Memory B cell (primary cell): ENCODE data around the gene CYP3A4.
"Not testable (repeated sequence)": the region's sequence is repeated elsewhere in the genome, so short reads cannot be mapped to it uniquely, and the experiment has no call there.

ENCODE experiments used
- ATAC-seq: fragments of 150-1000 bp; cut with Tn5 transposase; 2 replicates; pipeline ENCODE4 v1.10.0; 2021; ENCODE audit warnings: low read depth, mild to moderate bottlenecking, moderate library complexity
- DNase-seq, 2 donors: peaks; one replicate each; pipeline ENCODE4 v3.0.0; 2022; ENCODE audit warnings: low spot score in 2 of 2
- H3K27ac Mint-ChIP-seq: one replicate; pipeline ENCODE4 v1.8.0; 2022; ENCODE audit warnings: mild to moderate bottlenecking, moderate library complexity, mixed read lengths
- H3K27me3 Mint-ChIP-seq: one replicate; pipeline ENCODE4 v1.8.0; 2022; ENCODE audit warnings: mixed read lengths
- H3K36me3 Mint-ChIP-seq: one replicate; pipeline ENCODE4 v1.8.0; 2022; ENCODE audit warnings: mild to moderate bottlenecking, mixed read lengths
- H3K4me1 Mint-ChIP-seq: one replicate; pipeline ENCODE4 v1.8.0; 2022; ENCODE audit warnings: mixed read lengths
- H3K4me3 Mint-ChIP-seq: one replicate; pipeline ENCODE4 v1.8.0; 2022; ENCODE audit warnings: mild to moderate bottlenecking, moderate library complexity, mixed read lengths
- H3K9me3 Mint-ChIP-seq: one replicate; pipeline ENCODE4 v1.8.0; 2022; ENCODE audit warnings: mixed read lengths

Gene CYP3A4

GRCh38 chr7:99752356-99752755 lies 31.6 kb downstream of the CYP3A4 start:
- Mint-ChIP-seq H3K9me3 (no peaks in the 10 kb centered on the region), H3K27ac (no peak overlapping the region), H3K36me3 (peaks cover 6% of the 10 kb centered on the region), H3K27me3 (peaks cover 17% of the 10 kb centered on the region), H3K4me1 (no peaks in the 10 kb centered on the region), H3K4me3 (no peak overlapping the region)
- ATAC-seq (no peak), DNase-seq (no peak)

- ATAC-seq, H3K27ac Mint-ChIP-seq, H3K36me3 Mint-ChIP-seq, DNase-seq, H3K4me1 Mint-ChIP-seq, H3K9me3 Mint-ChIP-seq, H3K4me3 Mint-ChIP-seq: not testable (repeated sequence)
- peaks cover 14% of the 10 kb centered on the region for H3K27me3 Mint-ChIP-seq
These were observed 32.5 kb downstream of the CYP3A4 start for GRCh38 chr7:99751322-99752052.

DNA sequence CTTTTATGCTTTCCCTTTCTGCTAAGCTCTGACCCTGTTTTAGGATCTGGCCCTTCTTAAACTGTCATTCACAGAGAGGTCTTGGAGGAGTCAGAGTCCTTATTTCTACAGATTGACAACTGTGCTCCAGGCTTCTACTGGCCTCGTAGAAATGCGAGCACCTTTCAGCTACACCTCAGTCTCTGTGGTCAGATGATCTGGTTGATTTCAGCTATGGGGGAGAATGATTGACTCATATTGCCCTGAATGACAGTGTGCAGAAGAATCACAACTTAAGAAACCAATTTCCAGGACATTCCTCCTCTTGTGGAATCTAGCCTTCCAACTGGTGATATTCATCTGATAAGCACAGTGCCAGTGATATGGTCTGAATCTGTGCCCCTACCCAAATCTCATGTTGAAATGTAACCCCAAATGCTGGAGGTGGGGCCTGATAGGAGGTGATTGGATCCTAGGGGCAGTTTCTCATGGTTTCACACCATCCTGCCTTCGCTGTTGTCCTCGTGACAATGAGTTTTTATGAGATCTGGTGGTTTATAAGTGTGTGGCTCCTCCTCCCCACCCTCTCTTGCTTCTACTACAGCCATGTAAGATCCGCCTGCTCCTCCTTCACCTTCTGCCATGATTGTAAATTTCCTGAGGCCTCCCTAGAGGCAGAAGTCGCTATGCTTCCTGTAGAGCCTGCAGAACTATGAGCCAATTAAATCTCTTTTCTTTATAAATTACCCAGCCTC lies 35.0 kb downstream of the CYP3A4 start:
- no peak overlapping the region for H3K4me3 Mint-ChIP-seq
- peaks cover 12% of the 10 kb centered on the region for H3K27me3 Mint-ChIP-seq
- ATAC-seq (no peak), DNase-seq (no peak)
- peaks cover 10% of the 10 kb centered on the region for H3K9me3 Mint-ChIP-seq
- peaks cover 5% of the 10 kb centered on the region for H3K36me3 Mint-ChIP-seq
- H3K27ac Mint-ChIP-seq, result no peak overlapping the region
- H3K4me1 Mint-ChIP-seq, result no peaks in the 10 kb centered on the region

GRCh38 chr7:99746915-99747314 lies 37.1 kb downstream of the CYP3A4 start:
- not testable (repeated sequence) for H3K4me3 Mint-ChIP-seq, DNase-seq, H3K36me3 Mint-ChIP-seq, H3K4me1 Mint-ChIP-seq, H3K27me3 Mint-ChIP-seq, H3K27ac Mint-ChIP-seq, ATAC-seq
- peaks cover 10% of the 10 kb centered on the region for H3K9me3 Mint-ChIP-seq

GRCh38 chr7:99745395-99745794 lies 38.6 kb downstream of the CYP3A4 start:
- peaks cover 10% of the 10 kb centered on the region for H3K9me3 Mint-ChIP-seq
- H3K4me3 Mint-ChIP-seq, H3K36me3 Mint-ChIP-seq, H3K27ac Mint-ChIP-seq, ATAC-seq, DNase-seq, H3K27me3 Mint-ChIP-seq, H3K4me1 Mint-ChIP-seq: not testable (repeated sequence)

DNA sequence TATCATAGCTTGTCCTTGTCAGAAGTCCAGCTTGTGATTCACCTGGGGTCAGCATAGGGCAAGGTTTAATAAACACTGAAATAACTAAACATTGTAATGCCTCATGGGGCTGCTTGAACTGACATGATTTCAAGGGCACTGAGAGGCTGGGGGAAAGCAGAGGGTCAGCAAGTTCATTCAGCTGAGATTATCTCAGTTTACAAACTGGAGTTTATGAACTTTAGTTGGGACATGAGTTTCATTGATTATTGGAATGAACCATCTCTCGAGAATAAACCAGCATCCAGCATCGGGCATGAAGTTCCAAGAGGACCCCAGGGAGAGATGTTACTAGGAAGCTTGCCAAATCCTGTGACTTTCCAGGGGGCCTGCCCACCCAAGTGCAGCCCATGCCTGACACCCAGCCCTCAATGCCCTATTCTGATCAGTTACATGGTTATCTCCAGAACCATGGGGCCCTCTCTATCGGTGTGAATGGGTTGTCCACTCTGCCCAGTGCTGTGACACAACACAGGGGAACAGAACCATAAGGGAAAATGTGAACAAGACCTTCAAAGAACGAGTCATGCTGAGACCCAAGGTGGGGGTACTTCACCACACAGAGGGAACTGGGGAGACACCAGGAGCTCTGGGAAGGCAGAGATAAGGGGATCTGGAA lies 41.1 kb downstream of the CYP3A4 start:
- Mint-ChIP-seq H3K27me3 (peaks cover 7% of the 10 kb centered on the region), H3K4me1 (no peaks in the 10 kb centered on the region), H3K9me3 (peaks cover 10% of the 10 kb centered on the region), H3K36me3 (peaks cover 12% of the 10 kb centered on the region), H3K4me3 (no peak overlapping the region), H3K27ac (no peak overlapping the region)
- DNase-seq (no peak), ATAC-seq (no peak)

GRCh38 chr7:99741441-99741795 lies 42.6 kb downstream of the CYP3A4 start:
- Mint-ChIP-seq H3K4me1 (no peaks in the 10 kb centered on the region), H3K27ac (no peak overlapping the region), H3K4me3 (no peak overlapping the region), H3K36me3 (peaks cover 14% of the 10 kb centered on the region), H3K27me3 (peaks cover 7% of the 10 kb centered on the region), H3K9me3 (peaks cover 10% of the 10 kb centered on the region)
- ATAC-seq (no peak), DNase-seq (no peak)

DNA sequence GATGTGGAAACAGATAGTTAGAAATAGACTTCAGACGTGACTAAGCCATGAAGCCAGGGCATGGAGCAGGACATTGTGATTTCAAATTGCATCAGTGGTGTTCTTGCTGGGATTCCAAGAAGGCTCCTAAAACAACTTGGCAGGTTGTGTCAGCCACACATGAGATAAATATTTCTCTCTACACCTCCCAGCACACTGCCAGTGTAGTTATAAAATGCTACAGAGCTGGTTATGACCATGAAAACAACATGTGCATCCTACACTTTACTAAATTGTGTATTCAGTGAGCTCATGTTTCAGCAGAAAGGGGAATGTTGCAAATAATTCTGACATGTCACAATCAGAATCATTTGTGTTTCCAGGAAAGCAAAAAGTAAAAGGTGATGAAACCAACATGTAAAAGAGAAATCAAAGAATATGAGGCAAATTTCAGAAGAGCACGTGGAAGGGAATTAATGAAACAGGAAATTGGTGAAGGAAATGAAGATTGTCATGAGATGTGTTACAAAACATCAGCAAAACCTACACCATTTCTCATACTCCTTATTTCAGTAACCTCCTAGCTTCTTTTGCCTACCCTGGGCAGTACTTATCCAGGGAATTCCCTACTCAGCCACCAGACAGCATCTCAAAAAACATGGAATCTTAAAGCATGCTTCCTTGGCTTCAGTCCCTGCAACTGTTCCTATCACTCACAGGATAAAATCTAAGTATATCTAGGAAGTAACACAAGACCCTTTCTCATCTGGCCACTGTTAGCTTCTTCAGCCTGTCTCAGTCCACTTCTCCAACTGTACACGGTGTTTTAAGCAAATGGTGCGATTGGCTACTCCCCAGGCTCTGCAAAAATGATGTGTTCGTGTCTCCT lies 43.2 kb downstream of the CYP3A4 start:
- ATAC-seq (no peak), DNase-seq (no peak)
- Mint-ChIP-seq H3K9me3 (peaks cover 10% of the 10 kb centered on the region), H3K4me3 (no peak overlapping the region), H3K4me1 (no peaks in the 10 kb centered on the region), H3K27me3 (peaks cover 7% of the 10 kb centered on the region), H3K27ac (no peak overlapping the region), H3K36me3 (peaks cover 14% of the 10 kb centered on the region)

- Mint-ChIP-seq H3K9me3 (peaks cover 4% of the 10 kb centered on the region), H3K27me3 (peaks cover 11% of the 10 kb centered on the region), H3K4me3 (no peak overlapping the region), H3K27ac (no peak overlapping the region), H3K36me3 (peaks cover 12% of the 10 kb centered on the region), H3K4me1 (no peaks in the 10 kb centered on the region)
- DNase-seq (no peak), ATAC-seq (no peak)
These were observed 44.0 kb downstream of the CYP3A4 start for GRCh38 chr7:99739699-99740572.

- DNase-seq, result no peak
- ATAC-seq, result no peak
- Mint-ChIP-seq H3K27me3 (peaks cover 5% of the 10 kb centered on the region), H3K27ac (no peak overlapping the region), H3K9me3 (no peaks in the 10 kb centered on the region), H3K36me3 (peaks cover 7% of the 10 kb centered on the region), H3K4me1 (no peaks in the 10 kb centered on the region), H3K4me3 (no peak overlapping the region)
These were observed 46.3 kb downstream of the CYP3A4 start for GRCh38 chr7:99737726-99738125.

DNA sequence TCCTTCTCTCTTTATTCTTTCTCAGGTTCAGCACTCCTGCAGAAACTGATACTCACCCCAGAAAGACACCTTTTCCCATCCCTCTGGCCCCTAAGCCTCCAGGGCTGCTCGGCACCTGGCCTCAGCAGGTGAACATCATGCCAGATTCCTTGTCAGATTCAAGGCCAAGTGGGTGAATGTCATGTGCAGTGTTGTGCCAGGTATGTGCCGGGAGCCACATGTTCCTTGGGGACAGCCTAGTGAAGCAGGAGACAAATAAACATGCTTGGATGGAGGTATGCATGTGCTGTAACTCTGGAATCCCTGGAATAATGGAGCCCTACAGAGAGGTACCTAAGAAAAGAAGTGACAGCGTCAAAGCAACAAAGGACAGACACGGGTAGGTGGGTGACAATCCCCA lies 47.3 kb downstream of the CYP3A4 start:
- H3K36me3 Mint-ChIP-seq, H3K27ac Mint-ChIP-seq, H3K4me3 Mint-ChIP-seq: not testable (repeated sequence)

DNA sequence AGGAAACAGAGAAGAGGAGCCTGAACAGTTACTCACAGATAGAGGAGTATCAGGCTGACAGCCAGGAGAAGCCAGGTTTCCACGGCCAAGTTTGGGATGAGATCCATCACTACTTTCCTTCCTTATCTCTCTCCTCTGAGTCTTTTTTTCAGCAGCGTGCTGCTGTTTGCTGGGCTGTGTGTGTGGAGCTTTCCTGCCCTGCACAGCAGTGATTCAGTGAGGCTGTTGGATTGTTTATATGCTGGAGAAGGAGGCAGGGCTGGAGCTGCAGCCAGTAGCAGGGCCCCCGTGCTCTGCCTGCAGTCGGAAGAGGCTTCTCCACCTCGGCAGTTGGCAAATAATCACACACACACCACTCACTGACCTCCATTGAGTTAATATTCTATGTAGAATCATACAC lies 49.0 kb downstream of the CYP3A4 start, which contains the start of gene CYP3A7:
CYP3A7 (minus strand) TSS at position 210 of the 400 bp plus-strand sequence; CDS start at position 107, 103 bp downstream.
- H3K27me3 Mint-ChIP-seq, result peaks cover 4% of the 10 kb centered on the region
- H3K4me1 Mint-ChIP-seq, result no peaks in the 10 kb centered on the region
- H3K36me3 Mint-ChIP-seq, result peaks cover 4% of the 10 kb centered on the region
- no peak within 1 kb of the TSS for H3K4me3 Mint-ChIP-seq
- ATAC-seq (no peak), DNase-seq (no peak)
- H3K27ac Mint-ChIP-seq, result no peak within 1 kb of the TSS
- no peaks in the 10 kb centered on the region for H3K9me3 Mint-ChIP-seq

More for the DNA sequence above, 47.3 kb downstream of the CYP3A4 start:
- not testable (repeated sequence) for H3K27me3 Mint-ChIP-seq, ATAC-seq, H3K9me3 Mint-ChIP-seq, DNase-seq, H3K4me1 Mint-ChIP-seq

DNA sequence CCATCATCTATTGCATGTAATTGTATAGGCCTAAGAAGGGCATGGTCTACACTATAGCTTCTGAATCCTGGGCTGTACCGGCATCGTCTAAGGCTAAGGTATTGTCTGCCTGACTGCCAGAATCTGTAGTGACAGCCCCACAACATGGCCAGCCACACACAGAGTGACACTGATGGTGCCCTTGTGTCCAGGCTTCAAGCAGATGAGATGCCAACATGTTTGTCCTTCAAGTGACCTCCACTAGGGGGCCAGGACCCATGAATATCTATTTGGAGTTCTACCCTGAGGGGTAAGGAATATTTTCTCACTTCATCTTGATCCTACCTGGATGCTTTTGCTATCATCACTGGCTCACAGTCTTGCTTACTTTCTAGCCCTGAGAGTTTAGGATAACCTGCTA lies 50.5 kb downstream of the CYP3A4 start:
- DNase-seq (no peak), ATAC-seq (no peak)
- Mint-ChIP-seq H3K36me3 (peaks cover 4% of the 10 kb centered on the region), H3K4me1 (no peaks in the 10 kb centered on the region), H3K27me3 (peaks cover 4% of the 10 kb centered on the region), H3K9me3 (no peaks in the 10 kb centered on the region), H3K4me3 (no peak overlapping the region), H3K27ac (no peak overlapping the region)
